ENCODE results near the gene ZNF664.

ZNF664 gene

DNA sequence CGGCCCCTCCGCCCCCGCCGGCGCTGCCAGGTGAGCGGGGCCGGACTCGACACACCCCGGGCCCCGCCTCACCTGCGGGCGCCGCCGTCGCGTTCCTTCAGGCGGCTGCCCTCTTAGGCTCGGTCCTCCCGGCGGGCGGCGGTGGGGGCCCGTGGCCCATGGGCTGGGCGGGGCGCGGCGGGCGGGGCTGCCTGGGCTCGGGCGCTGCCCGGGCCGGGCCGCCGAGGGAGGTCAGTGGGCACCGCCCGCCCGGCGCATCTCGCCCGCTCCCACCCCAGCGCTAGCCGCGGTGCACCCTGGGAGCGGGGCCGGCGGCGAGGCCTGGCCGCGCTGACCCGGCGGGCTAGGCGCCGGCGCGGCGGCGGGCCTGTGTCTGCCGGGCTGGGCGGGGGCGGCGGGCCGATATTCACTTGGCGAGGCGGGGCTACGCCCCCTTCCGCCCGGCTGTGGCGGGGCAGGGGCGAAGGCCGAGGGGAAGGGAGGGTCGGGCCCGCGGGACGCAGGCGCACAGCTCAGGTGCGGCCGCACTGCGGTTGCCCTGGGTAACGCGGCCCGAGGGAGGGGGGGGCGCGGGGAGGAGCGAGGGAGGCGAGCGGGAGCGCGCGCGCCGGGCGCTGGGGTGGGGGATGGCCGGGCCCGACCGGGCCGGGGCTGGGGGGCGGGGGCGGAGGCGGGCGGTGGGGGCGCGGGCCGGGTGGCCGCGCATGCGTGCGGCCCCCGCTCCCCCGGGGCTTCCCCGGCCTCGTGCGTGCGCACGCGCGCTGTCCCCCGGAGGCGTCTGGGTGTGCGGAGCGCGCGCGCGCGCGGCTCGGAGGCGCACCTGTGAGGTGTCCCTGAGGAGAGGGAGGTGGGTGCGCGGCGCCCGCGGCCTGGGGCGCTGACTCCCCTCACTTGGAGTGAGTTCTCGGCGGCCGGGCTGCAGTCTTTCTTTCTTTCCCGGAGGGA lies at the start of gene ZNF664, which contains the start of gene CCDC92:
TSS of gene ZNF664 (plus strand) at position 759 of the 945 bp plus-strand sequence. CDS start 38,930 bp downstream, outside the sequence.
TSS of gene CCDC92 (minus strand) at position 375 of the 945 bp plus-strand sequence. CDS start 28,526 bp downstream, outside the sequence.
- peak; percentile 100 for DNase-seq (ENCODE audit: low spot score)

DNA sequence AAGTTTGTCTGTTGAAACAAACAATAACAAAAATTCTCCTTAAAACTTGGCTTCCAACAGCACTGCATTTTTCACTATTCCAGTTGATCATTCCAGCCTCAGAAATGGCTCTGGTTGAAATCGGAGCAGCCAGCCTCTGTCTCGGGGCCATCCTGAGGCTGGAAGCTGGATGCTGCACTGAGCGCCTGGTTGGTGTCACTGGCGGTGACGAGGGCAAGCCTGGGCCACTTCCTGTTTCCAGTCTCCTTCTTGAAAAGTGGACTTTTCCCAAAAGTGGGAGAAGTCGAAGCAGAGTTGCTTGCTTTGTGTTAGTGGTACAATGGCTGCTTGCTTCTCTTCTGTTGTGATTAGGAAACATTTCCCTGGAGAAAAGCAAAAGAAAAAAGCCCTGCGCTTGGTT lies 49.1 kb upstream of the ZNF664 start:
- DNase-seq (ENCODE audit: low spot score), result no peak

GRCh38 chr12:123924539-123924938 lies 48.5 kb upstream of the ZNF664 start:
- DNase-seq (ENCODE audit: low spot score), result no peak

DNA sequence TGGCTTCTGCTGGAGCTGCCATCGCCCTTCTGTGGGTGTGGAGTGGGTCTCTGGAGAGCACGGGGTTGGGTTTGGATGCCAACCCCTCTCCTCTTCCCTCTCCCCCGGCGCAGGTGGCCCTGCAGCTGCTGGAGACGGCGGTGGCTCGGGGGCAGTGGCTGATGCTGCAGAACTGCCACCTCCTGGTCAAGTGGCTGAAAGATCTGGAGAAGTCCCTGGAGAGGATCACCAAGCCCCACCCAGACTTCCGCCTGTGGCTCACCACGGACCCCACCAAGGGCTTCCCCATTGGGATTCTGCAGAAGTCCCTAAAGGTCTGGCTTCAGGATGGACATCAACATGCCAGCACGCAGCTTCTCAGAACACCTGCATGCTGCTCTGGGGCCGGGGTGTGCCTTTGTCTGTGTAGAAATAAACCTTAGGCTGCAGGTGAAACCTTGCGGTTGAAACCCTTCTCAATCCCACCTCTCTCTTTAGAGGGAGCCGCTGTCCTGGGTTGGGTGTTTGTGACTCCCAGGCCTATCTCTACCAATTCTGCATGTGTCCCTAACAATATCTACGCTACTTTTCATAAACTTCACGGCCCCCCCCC lies 44.6 kb upstream of the ZNF664 start:
- no peak for DNase-seq (ENCODE audit: low spot score)

DNA sequence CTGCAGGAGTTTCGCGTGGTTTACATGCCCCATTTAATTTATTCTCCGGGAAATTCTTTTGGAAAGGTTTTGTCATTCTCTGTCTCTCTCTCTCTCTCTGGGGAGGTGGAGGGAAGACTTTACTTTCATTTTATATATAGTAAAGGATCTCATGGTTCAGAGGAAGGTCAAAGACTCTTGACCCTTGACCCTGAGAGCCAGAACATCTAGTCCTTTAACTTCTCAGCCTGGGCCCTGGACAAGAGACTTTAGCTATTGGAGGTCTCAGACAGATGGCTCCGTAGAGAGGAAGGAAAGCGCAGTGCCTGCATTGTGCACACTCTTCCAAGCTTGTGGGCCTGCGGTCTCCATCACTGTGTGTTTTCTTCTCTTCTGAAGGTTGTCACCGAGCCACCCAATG lies 44.1 kb upstream of the ZNF664 start:
- DNase-seq (ENCODE audit: low spot score), result no peak

DNA sequence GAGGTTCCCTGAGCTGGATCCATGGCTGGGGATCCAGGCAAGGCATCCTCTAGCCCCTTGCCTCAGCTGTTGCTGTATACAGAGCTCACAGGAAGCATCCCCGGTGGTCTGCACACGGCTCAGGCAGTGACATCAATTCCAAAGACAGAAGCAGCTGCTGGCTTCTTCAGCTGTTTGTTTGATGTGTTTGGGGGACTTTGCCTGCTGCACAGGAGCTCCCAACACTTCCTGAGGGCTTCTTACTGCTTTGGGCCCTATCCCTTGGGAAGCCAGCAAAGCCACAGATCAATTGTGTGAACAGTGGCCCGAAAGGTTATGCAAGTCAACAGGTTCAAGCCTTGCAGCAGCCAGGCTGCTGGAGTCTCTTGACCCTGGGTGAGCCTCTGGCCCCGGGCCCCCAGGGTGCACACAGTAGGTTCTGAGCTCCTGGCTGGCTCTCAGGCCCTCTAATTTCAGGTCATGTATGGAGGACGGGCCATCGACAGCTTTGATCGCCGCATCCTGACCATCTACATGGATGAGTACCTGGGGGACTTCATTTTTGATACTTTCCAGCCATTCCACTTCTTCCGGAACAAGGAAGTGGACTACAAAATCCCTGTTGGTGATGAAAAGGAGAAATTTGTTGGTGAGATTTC lies 43.0 kb upstream of the ZNF664 start:
- no peak for DNase-seq (ENCODE audit: low spot score)

DNA sequence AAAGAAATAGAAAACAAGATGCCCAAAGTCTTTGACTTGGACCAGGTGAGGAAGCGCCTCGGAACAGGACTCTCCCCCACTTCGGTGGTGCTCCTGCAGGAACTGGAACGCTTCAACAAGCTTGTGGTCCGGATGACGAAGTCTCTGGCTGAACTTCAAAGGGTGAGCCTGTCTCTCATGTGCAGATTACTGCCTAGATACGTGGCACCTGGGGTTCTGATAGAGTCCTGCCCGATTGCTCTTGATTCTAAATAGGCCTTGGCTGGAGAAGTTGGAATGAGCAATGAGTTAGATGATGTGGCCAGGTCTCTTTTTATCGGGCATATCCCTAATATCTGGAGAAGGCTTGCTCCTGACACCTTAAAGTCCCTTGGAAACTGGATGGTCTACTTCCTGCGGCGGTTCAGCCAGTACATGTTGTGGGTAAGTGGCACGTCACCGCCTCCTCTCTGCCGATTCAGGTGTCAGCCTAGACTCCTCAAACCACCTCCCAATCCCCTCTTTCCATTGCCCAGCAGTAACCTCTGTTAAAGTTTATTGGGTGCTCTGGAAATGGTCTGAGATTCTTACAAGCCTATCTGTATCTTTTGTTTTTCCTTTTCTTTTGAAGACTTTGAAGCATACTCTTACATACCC lies 41.2 kb upstream of the ZNF664 start:
- no peak for DNase-seq (ENCODE audit: low spot score)

- DNase-seq (ENCODE audit: low spot score), result no peak
These were observed 39.8 kb upstream of the ZNF664 start for GRCh38 chr12:123933214-123933613.

GRCh38 chr12:123934016-123934620 lies 38.9 kb upstream of the ZNF664 start:
- no peak for DNase-seq (ENCODE audit: low spot score)

DNA sequence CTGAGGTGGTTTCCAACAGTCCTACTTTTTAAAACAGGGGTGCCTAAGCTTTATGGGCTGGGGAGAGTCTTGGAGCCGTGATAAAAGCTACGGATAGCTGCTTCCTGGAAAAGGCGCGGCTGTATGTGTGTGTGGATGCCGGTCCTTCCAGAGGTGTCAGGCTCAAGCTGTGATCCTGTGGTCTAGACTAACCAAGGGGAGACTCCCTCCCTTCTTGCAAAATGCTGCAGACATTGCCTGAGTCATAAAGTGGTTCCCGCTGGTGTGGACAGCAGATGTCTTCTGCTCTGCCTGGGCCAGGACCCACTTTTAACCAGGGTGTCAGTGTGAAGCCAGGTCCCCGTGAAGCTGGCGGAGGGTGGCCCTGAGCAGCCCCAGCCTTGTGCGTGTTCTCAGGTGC lies 38.2 kb upstream of the ZNF664 start:
- peak; percentile 17 for DNase-seq (ENCODE audit: low spot score)

- no peak for DNase-seq (ENCODE audit: low spot score)
These were observed 37.1 kb upstream of the ZNF664 start for GRCh38 chr12:123935956-123936355.

- DNase-seq (ENCODE audit: low spot score), result no peak
These were observed 36.5 kb upstream of the ZNF664 start for GRCh38 chr12:123936471-123936870.

DNA sequence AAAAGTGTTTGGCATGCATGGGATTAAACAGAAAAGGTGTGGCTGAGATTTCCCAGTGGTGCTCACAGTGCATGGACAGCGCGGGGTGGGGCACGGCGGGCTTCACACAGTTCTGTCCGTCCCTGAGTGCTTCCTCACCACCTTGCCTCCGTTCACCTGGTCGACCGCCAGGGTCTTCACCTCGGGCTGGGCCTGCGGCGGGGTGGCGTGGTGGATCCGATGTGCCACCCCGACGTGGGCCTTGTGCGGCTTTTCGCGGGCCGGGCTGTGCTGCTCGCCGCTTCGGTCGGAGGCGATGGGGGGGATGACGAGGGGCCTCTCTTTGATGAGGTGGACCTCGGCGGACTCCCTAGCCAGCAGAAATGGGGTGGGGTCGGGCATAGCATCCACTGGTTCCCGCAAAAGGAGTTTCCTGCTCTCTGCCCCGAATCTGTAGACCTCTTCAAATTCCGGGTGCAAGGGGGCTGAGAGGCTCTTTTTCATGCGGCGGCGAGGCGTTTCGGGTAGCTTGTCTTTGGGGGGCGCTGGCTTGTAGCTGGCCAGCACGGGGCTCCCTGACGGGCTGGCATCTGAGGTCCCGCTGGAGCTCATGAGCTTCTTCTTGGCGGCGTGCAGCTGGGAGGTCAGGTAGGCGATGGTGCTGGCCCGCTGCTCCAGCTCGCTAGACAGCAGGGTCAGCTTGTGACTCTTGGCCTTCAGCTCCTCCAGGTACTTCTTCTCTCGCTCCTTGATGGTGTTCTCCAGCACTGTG lies 35.9 kb upstream of the ZNF664 start:
- no peak for DNase-seq (ENCODE audit: low spot score)

GRCh38 chr12:123937707-123938591 lies 35.1 kb upstream of the ZNF664 start:
- no peak for DNase-seq (ENCODE audit: low spot score)

DNA sequence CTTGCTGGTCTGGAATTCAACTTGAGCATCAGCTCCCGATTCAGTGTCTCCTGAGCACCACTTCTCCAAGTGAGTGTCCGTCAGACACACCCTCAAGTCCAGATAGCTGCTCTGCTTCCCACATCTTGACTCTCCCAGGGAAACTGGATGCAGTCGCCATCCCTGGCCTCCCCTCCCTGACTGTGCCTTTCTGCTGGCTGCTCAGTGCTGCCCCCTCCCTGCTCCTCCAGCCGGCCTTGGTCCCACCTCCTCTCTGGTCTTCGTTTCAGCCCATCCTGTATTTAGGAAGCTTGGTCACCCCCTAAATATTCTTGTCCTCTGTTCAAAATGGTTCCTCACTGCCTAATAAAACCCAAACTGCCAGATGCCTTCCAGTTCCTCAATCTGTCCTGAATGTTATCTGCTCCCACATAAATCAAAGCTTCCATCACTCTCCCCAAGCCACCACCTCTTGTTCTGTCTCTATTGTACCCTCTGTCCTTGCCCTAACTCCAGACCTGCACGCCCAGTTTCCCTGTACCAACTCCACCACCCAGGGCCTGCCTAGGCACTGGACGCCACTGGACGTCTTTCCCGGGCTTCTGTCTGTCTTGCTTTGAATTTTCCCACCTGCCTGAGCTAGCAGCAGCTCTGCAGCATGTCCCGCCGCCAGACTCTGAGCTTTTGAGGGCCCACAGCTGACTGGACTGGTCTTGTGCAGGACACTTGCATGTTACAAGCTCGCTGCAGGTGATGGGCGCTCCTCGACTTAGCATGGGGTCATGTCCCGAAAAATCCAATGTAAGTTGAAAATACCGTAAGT lies 34.1 kb upstream of the ZNF664 start:
- no peak for DNase-seq (ENCODE audit: low spot score)

GRCh38 chr12:123939716-123940626 lies 33.0 kb upstream of the ZNF664 start:
- DNase-seq (ENCODE audit: low spot score), result no peak

- DNase-seq (ENCODE audit: low spot score), result no peak
These were observed 32.4 kb upstream of the ZNF664 start for GRCh38 chr12:123940627-123940966.

- DNase-seq (ENCODE audit: low spot score), result no peak
These were observed 32.0 kb upstream of the ZNF664 start for GRCh38 chr12:123941000-123941399.
